Lower leg skin (tissue), 3 donors: ENCODE measurements around the gene AP4E1.

Experiments used
- POLR2A ChIP-seq, 2 donors: fragments of 450-650 bp; IDR thresholded peaks; one replicate each; pipeline ENCODE4 v1.6.1; 2016 to 2017; ENCODE audit warnings: antibody characterized with exemption in 2 of 2, mild to moderate bottlenecking in 1 of 2, moderate library complexity in 1 of 2
- TF ChIP-seq, protein P1 (sequence below), 3 donors: fragments of 450-650 bp; IDR thresholded peaks; one replicate each; pipeline ENCODE4 v1.5.1; 2016; ENCODE audit warnings: antibody characterized with exemption in 3 of 3, mild to moderate bottlenecking in 3 of 3, moderate library complexity in 2 of 3

- TF ChIP-seq, protein P1, sequence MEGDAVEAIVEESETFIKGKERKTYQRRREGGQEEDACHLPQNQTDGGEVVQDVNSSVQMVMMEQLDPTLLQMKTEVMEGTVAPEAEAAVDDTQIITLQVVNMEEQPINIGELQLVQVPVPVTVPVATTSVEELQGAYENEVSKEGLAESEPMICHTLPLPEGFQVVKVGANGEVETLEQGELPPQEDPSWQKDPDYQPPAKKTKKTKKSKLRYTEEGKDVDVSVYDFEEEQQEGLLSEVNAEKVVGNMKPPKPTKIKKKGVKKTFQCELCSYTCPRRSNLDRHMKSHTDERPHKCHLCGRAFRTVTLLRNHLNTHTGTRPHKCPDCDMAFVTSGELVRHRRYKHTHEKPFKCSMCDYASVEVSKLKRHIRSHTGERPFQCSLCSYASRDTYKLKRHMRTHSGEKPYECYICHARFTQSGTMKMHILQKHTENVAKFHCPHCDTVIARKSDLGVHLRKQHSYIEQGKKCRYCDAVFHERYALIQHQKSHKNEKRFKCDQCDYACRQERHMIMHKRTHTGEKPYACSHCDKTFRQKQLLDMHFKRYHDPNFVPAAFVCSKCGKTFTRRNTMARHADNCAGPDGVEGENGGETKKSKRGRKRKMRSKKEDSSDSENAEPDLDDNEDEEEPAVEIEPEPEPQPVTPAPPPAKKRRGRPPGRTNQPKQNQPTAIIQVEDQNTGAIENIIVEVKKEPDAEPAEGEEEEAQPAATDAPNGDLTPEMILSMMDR (IDR thresholded peaks at IDR 0.05), result no peak
- no peak for TF ChIP-seq POLR2A (IDR thresholded peaks at IDR 0.05)
Observed at GRCh38 chr15:50977162-50977561, 68.7 kb downstream of the AP4E1 start.
